PFSK-1 (cell line): Measurements from ENCODE around the gene KCNIP4.

ENCODE experiments used
- REST ChIP-seq, 2 experiments: IDR thresholded peaks; 2 replicates each; pipeline versions ENCODE4 v1.6.1 to v1.8.0; 2011 to 2012; ENCODE audit warnings: low read depth in 2 of 2, low read length in 2 of 2, control low read depth in 1 of 2, inconsistent platforms in 1 of 2, mild to moderate bottlenecking in 1 of 2, moderate library complexity in 1 of 2; ENCODE audit not compliant: insufficient read depth in 1 of 2
- SIN3A ChIP-seq: IDR thresholded peaks from 2 replicates; pipeline ENCODE4 v1.6.1; 2012; ENCODE audit warnings: mild to moderate bottlenecking, low read length, moderate library complexity, borderline replicate concordance; ENCODE audit not compliant: insufficient read depth
- TAF1 ChIP-seq: IDR thresholded peaks from 2 replicates; pipeline ENCODE4 v1.6.1; 2012; ENCODE audit warnings: low read length, control low read depth, borderline replicate concordance; ENCODE audit not compliant: insufficient read depth

- TF ChIP-seq REST (IDR thresholded peaks at IDR 0.05; ENCODE audit: insufficient read depth in 1 of 2, low read depth in 2 of 2, low read length in 2 of 2) (no peak), TAF1 (no peak), SIN3A (no peak)
These were observed 404.2 kb downstream of the KCNIP4 start for GRCh38 chr4:21544415-21544814.
